HepG2 (cell line): ENCODE data around the gene ANAPC2. TPM values are rescaled to one million over a fixed set of nuclear protein-coding genes. Genes with fewer than 3 reads are reported as not detected.

Experiments
- GABPA ChIP-seq, 2 experiments: IDR thresholded peaks; 2 replicates each; pipeline ENCODE4 v1.6.1; 2011 to 2016; ENCODE audit warnings: low read depth in 2 of 2, low read length in 1 of 2, missing biosample characterization in 1 of 2, missing genetic modification characterization in 1 of 2
- HOXA3 ChIP-seq: sonication (generic); formaldehyde crosslinking; IDR thresholded peaks from 2 replicates; pipeline ENCODE4 v1.5.0; 2020; ENCODE audit warnings: missing genetic modification reagents
- HOXA5 ChIP-seq: sonication (generic); formaldehyde crosslinking; IDR thresholded peaks from 2 replicates; pipeline ENCODE4 v1.4.0; 2020; ENCODE audit warnings: missing genetic modification reagents
- JDP2 ChIP-seq: sonication (generic); formaldehyde crosslinking; IDR thresholded peaks from 2 replicates; pipeline ENCODE4 v1.8.1; 2022; ENCODE audit warnings: missing genetic modification reagents, borderline replicate concordance
- MED8 ChIP-seq: sonication (generic); formaldehyde crosslinking; IDR thresholded peaks from 2 replicates; pipeline ENCODE4 v1.8.1; 2023; ENCODE audit warnings: mild to moderate bottlenecking, missing genetic modification reagents; ENCODE audit not compliant: insufficient replicate concordance
- SOX6 ChIP-seq, 2 experiments: fragments of 450-650 bp in 1 of 2; sonication (generic) in 1 of 2; formaldehyde crosslinking in 1 of 2; IDR thresholded peaks; 2 replicates each; pipeline versions ENCODE4 v1.4.0 to v1.6.1; 2017 to 2020; ENCODE audit warnings: antibody characterized with exemption in 1 of 2, mild to moderate bottlenecking in 1 of 2, missing genetic modification reagents in 1 of 2
- TBL1XR1 ChIP-seq: fragments of 150-350 bp; IDR thresholded peaks from 2 replicates; pipeline ENCODE4 v1.6.1; 2014; ENCODE audit warnings: borderline replicate concordance, low read length; ENCODE audit not compliant: partially characterized antibody
- ZNF382 ChIP-seq: sonication (generic); formaldehyde crosslinking; IDR thresholded peaks from 2 replicates; pipeline ENCODE4 v1.5.0; 2020; ENCODE audit warnings: missing genetic modification reagents, mild to moderate bottlenecking, borderline replicate concordance
- ZSCAN9 ChIP-seq: IDR thresholded peaks from 2 replicates; pipeline ENCODE4 v1.6.1; 2016; ENCODE audit warnings: borderline replicate concordance
- polyA plus RNA-seq, 8 experiments: library from polyadenylated mRNA; depleted of rRNA in 3 of 8; stranded (reverse) in 7 of 8; unstranded in 1 of 8; fragments of >200 nt; fragmentation: Illumina TruSeq in 4 of 8; extraction: Trizol in 4 of 8; gene quantifications; 2 replicates each; pipeline versions ENCODE4 v1.2.1 to v1.2.3, GENCODE V29; 2011 to 2016; ENCODE audit warnings: low read depth in 4 of 8, missing spikeins in 1 of 8, mixed read lengths in 1 of 8; ENCODE audit not compliant: insufficient read depth in 1 of 8
- total RNA-seq, 5 experiments: library from RNA; depleted of rRNA; stranded (reverse); fragments of >200 nt; fragmentation: Illumina TruSeq; extraction: Trizol; gene quantifications; 2 replicates each; pipeline ENCODE4 v1.2.3, GENCODE V29; 2016; ENCODE audit warnings: low read depth in 1 of 5
- TF ChIP-seq, protein P1 (sequence below), 2 experiments: sonication (generic) in 1 of 2; formaldehyde crosslinking in 1 of 2; IDR thresholded peaks; 2 replicates each; pipeline versions ENCODE4 v1.5.1 to v1.6.1; 2011 to 2020; ENCODE audit warnings: borderline replicate concordance in 1 of 2, low read depth in 1 of 2, low read length in 1 of 2, mild to moderate bottlenecking in 1 of 2, missing genetic modification reagents in 1 of 2, moderate library complexity in 1 of 2
- TF ChIP-seq, protein P2 (sequence below): IDR thresholded peaks from 2 replicates; pipeline ENCODE4 v1.6.1; 2018; ENCODE audit warnings: missing genetic modification reagents
- TF ChIP-seq, protein P3 (sequence below): sonication (generic); formaldehyde crosslinking; IDR thresholded peaks from 2 replicates; pipeline ENCODE4 v1.5.0; 2020; ENCODE audit warnings: mild to moderate bottlenecking, low read depth, missing genetic modification reagents, borderline replicate concordance
- TF ChIP-seq, protein P4 (sequence below): fragments of 450-650 bp; IDR thresholded peaks from 2 replicates; pipeline ENCODE4 v1.6.1; 2017; ENCODE audit warnings: mild to moderate bottlenecking
- TF ChIP-seq, protein P5 (sequence below): sonication (generic); formaldehyde crosslinking; IDR thresholded peaks from 2 replicates; pipeline ENCODE4 v1.5.1; 2020; ENCODE audit warnings: mild to moderate bottlenecking, moderate library complexity, missing genetic modification reagents

The ANAPC2 gene
- total and polyA plus RNA-seq, 2 of the 13 experiments (the other 11 are each of a cell fraction or from before 2014, with no cell fraction given) = 12.3 to 15.4 TPM

DNA sequence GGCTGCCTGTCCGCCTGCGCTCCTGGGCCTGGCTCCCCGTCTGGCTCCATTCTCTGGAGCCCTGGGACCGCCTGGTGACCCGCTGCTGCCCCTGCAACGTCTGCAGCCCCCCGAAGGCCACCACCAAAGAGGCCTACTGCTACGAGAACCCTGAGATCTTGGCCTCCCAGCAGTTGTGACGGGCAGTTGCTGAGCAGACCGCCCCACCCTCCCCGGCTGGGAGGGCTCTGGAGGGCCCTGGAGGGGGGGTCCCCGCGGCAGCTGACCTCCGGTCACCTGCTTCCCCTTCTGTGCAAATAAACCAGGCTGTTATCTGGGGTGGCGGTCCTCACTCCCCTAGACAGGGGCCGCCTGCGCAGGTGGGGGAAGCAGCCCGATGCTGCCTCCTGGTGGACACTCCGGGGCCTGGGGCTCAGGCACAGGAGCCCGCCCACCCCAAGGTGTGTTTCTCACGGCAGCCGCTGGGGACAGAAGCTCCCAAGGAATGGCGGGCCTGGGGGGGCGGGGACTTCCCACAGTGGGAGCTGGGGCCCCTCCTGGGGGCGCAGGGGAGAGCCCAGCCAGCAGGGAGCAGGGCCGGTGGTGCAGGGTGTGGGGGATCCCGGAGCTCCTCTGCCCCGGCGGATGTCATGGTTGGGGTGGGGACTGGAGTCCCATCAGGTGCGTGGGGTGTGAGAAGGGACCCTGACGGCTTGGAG, 48.0 kb upstream of the ANAPC2 start (continued):
- TF ChIP-seq, protein P1, sequence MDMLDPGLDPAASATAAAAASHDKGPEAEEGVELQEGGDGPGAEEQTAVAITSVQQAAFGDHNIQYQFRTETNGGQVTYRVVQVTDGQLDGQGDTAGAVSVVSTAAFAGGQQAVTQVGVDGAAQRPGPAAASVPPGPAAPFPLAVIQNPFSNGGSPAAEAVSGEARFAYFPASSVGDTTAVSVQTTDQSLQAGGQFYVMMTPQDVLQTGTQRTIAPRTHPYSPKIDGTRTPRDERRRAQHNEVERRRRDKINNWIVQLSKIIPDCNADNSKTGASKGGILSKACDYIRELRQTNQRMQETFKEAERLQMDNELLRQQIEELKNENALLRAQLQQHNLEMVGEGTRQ (IDR thresholded peaks at IDR 0.05; ENCODE audit: low read depth, low read length) = no peak
- TF ChIP-seq, protein P1 (CRISPR knock-in tag; IDR thresholded peaks at IDR 0.05; ENCODE audit: borderline replicate concordance) = 0 out of 2 replicates have a peak, but pooled peaks have one; percentile 65
- TF ChIP-seq ZSCAN9 (CRISPR knock-in tag) = peak; percentile 59; the same call in 1 of the 2 replicates
- TF ChIP-seq TBL1XR1 = no peak
- TF ChIP-seq, protein P2, sequence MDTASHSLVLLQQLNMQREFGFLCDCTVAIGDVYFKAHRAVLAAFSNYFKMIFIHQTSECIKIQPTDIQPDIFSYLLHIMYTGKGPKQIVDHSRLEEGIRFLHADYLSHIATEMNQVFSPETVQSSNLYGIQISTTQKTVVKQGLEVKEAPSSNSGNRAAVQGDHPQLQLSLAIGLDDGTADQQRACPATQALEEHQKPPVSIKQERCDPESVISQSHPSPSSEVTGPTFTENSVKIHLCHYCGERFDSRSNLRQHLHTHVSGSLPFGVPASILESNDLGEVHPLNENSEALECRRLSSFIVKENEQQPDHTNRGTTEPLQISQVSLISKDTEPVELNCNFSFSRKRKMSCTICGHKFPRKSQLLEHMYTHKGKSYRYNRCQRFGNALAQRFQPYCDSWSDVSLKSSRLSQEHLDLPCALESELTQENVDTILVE (CRISPR knock-in tag) = peak; percentile 68; the same call in 1 of the 2 replicates
- TF ChIP-seq MED8 (CRISPR knock-in tag) = peak; percentile 72
- TF ChIP-seq, protein P3, sequence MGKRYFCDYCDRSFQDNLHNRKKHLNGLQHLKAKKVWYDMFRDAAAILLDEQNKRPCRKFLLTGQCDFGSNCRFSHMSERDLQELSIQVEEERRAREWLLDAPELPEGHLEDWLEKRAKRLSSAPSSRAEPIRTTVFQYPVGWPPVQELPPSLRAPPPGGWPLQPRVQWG (CRISPR knock-in tag) = no peak
- TF ChIP-seq, protein P4, sequence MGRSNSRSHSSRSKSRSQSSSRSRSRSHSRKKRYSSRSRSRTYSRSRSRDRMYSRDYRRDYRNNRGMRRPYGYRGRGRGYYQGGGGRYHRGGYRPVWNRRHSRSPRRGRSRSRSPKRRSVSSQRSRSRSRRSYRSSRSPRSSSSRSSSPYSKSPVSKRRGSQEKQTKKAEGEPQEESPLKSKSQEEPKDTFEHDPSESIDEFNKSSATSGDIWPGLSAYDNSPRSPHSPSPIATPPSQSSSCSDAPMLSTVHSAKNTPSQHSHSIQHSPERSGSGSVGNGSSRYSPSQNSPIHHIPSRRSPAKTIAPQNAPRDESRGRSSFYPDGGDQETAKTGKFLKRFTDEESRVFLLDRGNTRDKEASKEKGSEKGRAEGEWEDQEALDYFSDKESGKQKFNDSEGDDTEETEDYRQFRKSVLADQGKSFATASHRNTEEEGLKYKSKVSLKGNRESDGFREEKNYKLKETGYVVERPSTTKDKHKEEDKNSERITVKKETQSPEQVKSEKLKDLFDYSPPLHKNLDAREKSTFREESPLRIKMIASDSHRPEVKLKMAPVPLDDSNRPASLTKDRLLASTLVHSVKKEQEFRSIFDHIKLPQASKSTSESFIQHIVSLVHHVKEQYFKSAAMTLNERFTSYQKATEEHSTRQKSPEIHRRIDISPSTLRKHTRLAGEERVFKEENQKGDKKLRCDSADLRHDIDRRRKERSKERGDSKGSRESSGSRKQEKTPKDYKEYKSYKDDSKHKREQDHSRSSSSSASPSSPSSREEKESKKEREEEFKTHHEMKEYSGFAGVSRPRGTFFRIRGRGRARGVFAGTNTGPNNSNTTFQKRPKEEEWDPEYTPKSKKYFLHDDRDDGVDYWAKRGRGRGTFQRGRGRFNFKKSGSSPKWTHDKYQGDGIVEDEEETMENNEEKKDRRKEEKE = no peak
- no peak for TF ChIP-seq JDP2 (CRISPR knock-in tag)
- peak; percentile 77; the same call in 1 of the 2 replicates for TF ChIP-seq HOXA5 (CRISPR knock-in tag)
- no peak for TF ChIP-seq GABPA (IDR thresholded peaks at IDR 0.05; ENCODE audit: low read depth, low read length)
- no peak for TF ChIP-seq GABPA (CRISPR knock-in tag; IDR thresholded peaks at IDR 0.05; ENCODE audit: low read depth)
- peak; percentile 88 for TF ChIP-seq HOXA3 (CRISPR knock-in tag)
- no peak for TF ChIP-seq ZNF382 (CRISPR knock-in tag)
- TF ChIP-seq, protein P5, sequence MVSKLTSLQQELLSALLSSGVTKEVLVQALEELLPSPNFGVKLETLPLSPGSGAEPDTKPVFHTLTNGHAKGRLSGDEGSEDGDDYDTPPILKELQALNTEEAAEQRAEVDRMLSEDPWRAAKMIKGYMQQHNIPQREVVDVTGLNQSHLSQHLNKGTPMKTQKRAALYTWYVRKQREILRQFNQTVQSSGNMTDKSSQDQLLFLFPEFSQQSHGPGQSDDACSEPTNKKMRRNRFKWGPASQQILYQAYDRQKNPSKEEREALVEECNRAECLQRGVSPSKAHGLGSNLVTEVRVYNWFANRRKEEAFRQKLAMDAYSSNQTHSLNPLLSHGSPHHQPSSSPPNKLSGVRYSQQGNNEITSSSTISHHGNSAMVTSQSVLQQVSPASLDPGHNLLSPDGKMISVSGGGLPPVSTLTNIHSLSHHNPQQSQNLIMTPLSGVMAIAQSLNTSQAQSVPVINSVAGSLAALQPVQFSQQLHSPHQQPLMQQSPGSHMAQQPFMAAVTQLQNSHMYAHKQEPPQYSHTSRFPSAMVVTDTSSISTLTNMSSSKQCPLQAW = peak; percentile 95
- no peak for TF ChIP-seq SOX6 (IDR thresholded peaks at IDR 0.05)
- TF ChIP-seq SOX6 (CRISPR knock-in tag; IDR thresholded peaks at IDR 0.05) = peak; percentile 74
